ENCODE results near the gene MSANTD7. TPM values are rescaled to one million over a fixed set of nuclear protein-coding genes. Genes with fewer than 3 reads are reported as not detected.
A peak's percentile ranks its signal among the peaks of the same experiment; 100 is the strongest.

The MSANTD7 gene
- total RNA-seq, 4 donors from 2014 or later, result 11.5 to 19.8 (median 14.0) TPM

DNA sequence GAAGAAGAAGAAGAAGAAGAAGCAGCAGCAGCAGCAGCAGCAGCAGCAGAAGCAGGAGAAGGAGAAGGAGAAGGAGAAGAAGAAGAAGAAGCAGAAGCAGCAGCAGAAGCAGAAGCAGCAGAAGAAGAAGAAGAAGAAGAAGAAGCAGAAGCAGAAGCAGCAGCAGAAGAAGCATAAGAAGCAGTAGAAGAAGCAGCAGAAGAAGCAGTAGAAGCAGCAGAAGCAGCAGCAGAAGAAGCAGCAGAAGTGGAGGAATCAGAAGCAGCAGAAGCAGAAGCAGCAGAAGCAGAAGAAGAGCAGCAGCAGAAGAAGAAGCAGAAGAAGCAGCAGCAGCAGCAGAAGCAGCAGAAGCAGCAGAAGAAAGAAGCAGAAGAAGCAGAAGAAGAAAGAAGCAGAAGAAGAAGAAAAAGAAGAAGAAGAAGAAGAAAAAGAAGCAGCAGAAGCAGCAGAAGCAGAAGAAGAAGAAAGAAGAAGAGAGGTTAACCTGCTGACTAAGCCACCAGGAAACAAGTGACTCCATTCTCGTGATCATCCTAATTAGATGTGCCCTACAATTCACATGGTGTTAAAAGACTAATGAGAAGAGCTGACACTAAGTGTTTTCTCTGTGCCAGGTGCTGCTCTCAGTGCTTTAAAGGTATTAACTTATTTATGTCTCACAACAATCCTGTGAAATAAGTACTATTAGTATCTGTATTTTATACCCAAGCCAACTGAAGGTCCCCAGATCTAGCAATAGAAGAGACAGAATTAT lies 11.9 kb upstream of the MSANTD7 start:
- no peaks in the 10 kb centered on the region for H3K36me3 ChIP-seq
- intact Hi-C loops (cut with DNase I; ENCODE audit: low total_unique reads), result loop anchor here (10.0 kb wide), 2 partner anchors 281 to 321 kb away; no protein-coding TSS in a partner anchor
- H3K4me1 ChIP-seq, result peaks cover 0 to 13% (median 0%) of the 10 kb centered on the region in 4 donors
- TF ChIP-seq, protein P1, sequence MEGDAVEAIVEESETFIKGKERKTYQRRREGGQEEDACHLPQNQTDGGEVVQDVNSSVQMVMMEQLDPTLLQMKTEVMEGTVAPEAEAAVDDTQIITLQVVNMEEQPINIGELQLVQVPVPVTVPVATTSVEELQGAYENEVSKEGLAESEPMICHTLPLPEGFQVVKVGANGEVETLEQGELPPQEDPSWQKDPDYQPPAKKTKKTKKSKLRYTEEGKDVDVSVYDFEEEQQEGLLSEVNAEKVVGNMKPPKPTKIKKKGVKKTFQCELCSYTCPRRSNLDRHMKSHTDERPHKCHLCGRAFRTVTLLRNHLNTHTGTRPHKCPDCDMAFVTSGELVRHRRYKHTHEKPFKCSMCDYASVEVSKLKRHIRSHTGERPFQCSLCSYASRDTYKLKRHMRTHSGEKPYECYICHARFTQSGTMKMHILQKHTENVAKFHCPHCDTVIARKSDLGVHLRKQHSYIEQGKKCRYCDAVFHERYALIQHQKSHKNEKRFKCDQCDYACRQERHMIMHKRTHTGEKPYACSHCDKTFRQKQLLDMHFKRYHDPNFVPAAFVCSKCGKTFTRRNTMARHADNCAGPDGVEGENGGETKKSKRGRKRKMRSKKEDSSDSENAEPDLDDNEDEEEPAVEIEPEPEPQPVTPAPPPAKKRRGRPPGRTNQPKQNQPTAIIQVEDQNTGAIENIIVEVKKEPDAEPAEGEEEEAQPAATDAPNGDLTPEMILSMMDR (IDR thresholded peaks at IDR 0.05), result no peak
- TF ChIP-seq POLR2A (IDR thresholded peaks at IDR 0.05) (no peak), POLR2AphosphoS5 (IDR thresholded peaks at IDR 0.05) (no peak), EP300 (IDR thresholded peaks at IDR 0.05; ENCODE audit: low read depth) (no peak)
- 63 to 67% methylated on average over 1 of the region's 1 CpG for whole genome bisulfite sequencing, 2 donors (ENCODE audit: low coverage in 1 of 2)
- no peak overlapping the region for H3K4me3 ChIP-seq
- DNase-seq, result no peak
- no peak overlapping the region for H3K27ac ChIP-seq
- H3K9me3 ChIP-seq, result no peaks in the 10 kb centered on the region
- in situ Hi-C loops (cut with MboI; ENCODE audit: low pct_ligation_motif_present in 1 of 4, low pct_unique_long_range_greater_than_20kb in 1 of 4, low sequenced_read_pairs in 3 of 4), result loop anchor here in 2 of 4 donors (10.0 to 25.0 kb wide), 2 partner anchors 136 to 321 kb away; partner anchors contain the start of genes DCLRE1C (in 1 of the 2) and MEIG1 (in 1 of the 2)
- no peaks in the 10 kb centered on the region for H3K27me3 ChIP-seq

DNA sequence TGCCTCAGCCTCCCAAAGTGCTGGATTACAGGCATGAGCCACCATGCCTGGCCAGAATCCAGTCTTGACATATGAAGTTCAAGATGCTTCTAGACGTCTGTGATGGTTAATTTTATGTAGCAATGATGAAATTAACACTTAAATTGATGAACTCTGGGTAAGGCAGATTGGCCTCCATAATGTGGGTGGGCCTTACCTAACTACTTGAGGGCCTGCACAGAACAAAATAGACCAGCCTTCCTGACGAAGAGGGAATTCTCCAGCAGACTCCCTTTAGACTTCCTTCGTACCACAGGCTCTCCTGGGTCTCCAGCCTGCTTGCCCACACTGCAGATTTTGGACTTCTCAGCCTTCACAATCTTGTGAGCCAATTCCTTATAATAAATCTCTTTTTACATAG lies 5.0 kb upstream of the MSANTD7 start:
- no peaks in the 10 kb centered on the region for H3K27me3 ChIP-seq
- no peaks in the 10 kb centered on the region for H3K9me3 ChIP-seq
- 70 to 74% methylated on average over 3 of the region's 3 CpGs for WGBS, 2 donors (ENCODE audit: low coverage in 1 of 2)
- intact Hi-C loops (cut with DNase I; ENCODE audit: low total_unique reads) (no loop called here), in situ Hi-C loops (cut with MboI; ENCODE audit: low pct_ligation_motif_present in 1 of 4, low pct_unique_long_range_greater_than_20kb in 1 of 4, low sequenced_read_pairs in 3 of 4) (loop anchor here in 1 of 4 donors (25.0 kb wide), 1 partner anchor 129 kb away; the partner anchor contains the start of genes DCLRE1C and MEIG1)
- no peak overlapping the region for H3K27ac ChIP-seq
- H3K4me3 ChIP-seq, result no peak overlapping the region
- DNase-seq, result no peak
- TF ChIP-seq, protein P1 (IDR thresholded peaks at IDR 0.05), result no peak
- TF ChIP-seq POLR2AphosphoS5 (IDR thresholded peaks at IDR 0.05), result no peak
- no peak for TF ChIP-seq EP300 (IDR thresholded peaks at IDR 0.05; ENCODE audit: low read depth)
- TF ChIP-seq POLR2A (IDR thresholded peaks at IDR 0.05), result no peak
- H3K4me1 ChIP-seq, result peaks cover 0 to 20% (median 10%) of the 10 kb centered on the region in 4 donors
- no peaks in the 10 kb centered on the region for H3K36me3 ChIP-seq

DNA sequence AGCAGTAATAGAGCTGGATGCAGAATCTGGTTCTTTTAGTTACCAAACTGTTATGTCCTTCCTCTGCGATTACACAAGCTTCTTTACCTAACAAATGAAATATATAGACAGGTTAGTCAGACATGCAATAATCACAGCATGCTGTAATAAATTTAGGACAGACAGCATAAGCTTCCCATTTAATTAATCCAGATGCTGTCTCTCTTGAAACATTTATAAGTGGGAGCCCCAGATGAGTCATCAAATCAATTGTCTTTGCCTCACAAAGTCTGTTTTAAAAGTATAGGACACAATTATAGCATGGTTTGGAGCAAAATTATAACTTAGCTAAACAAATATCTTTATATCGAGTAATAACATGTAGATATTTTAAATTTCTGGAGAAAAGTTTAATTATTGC lies 1.9 kb upstream of the MSANTD7 start:
- DNase-seq, result no peak
- in situ Hi-C loops (cut with MboI; ENCODE audit: low pct_ligation_motif_present in 1 of 4, low pct_unique_long_range_greater_than_20kb in 1 of 4, low sequenced_read_pairs in 3 of 4) (loop anchor here in 1 of 4 donors (25.0 kb wide), 1 partner anchor 126 kb away; the partner anchor contains the start of genes DCLRE1C and MEIG1), intact Hi-C loops (cut with DNase I; ENCODE audit: low total_unique reads) (no loop called here)
- H3K9me3 ChIP-seq, result no peaks in the 10 kb centered on the region
- H3K4me3 ChIP-seq, result no peak overlapping the region
- H3K27ac ChIP-seq, result peak overlapping the region in 3 of 4 donors; percentile 95 to 98 (median 95)
- peaks cover 0 to 34% (median 21%) of the 10 kb centered on the region in 4 donors for H3K4me1 ChIP-seq
- H3K27me3 ChIP-seq, result no peaks in the 10 kb centered on the region
- no peak for TF ChIP-seq POLR2A (IDR thresholded peaks at IDR 0.05)
- TF ChIP-seq EP300 (IDR thresholded peaks at IDR 0.05; ENCODE audit: low read depth), result no peak
- TF ChIP-seq, protein P1 (IDR thresholded peaks at IDR 0.05), result no peak
- TF ChIP-seq POLR2AphosphoS5 (IDR thresholded peaks at IDR 0.05), result no peak
- 96 to 97% methylated on average over 2 of the region's 2 CpGs for WGBS, 2 donors (ENCODE audit: low coverage in 1 of 2)
- H3K36me3 ChIP-seq, result no peaks in the 10 kb centered on the region

DNA sequence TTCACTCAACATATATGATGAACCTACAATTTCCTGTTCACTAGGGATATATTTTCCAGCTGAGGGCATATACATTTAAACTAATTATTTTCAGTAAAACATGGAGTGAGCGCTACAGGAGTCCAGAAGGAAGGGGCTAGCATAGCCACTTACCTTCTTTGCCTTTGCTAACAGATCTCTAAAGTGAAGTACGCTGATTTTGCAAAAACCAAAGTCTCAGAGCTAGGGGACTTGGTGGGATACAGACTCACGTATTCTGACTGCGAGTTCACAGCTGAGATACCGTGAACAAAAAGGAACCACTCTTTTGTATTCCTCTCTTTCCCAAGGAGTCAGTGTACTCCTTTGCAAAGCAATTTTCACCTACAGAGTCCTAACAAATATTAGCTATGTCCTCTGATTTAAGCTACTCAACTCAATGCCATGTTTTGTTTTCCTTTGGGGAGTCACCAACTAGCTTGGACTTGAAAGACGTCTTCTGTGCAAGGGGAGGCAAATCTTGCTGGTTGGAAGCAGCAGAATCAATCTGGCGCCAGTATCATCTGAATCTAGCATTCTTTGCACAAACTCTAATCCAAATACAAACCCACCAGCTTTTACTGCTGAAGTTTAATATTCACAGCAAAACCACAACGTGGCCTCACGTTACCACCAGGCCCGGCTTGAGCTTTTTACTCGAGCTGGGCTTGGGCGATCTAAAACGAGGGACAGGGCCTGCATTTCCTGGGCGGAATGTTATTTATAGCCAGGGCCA lies 926 bp upstream of the MSANTD7 start:
- intact Hi-C loops (cut with DNase I; ENCODE audit: low total_unique reads), result no loop called here
- H3K27ac ChIP-seq, result peak overlapping the region; percentile 95 to 98 (median 96)
- peaks cover 0 to 9% (median 2%) of the 10 kb centered on the region in 4 donors for H3K36me3 ChIP-seq
- DNase-seq, result no peak
- peak overlapping the region; percentile 52 to 98 (median 88) for H3K4me3 ChIP-seq
- no peaks in the 10 kb centered on the region for H3K9me3 ChIP-seq
- peaks cover 0 to 34% (median 21%) of the 10 kb centered on the region in 4 donors for H3K4me1 ChIP-seq
- 30 to 43% methylated on average over 9 to 14 of the region's 14 CpGs for WGBS, 2 donors (ENCODE audit: low coverage in 1 of 2)
- in situ Hi-C loops (cut with MboI; ENCODE audit: low pct_ligation_motif_present in 1 of 4, low pct_unique_long_range_greater_than_20kb in 1 of 4, low sequenced_read_pairs in 3 of 4), result loop anchor here in 1 of 4 donors (25.0 kb wide), 1 partner anchor 125 kb away; the partner anchor contains the start of genes DCLRE1C and MEIG1
- H3K27me3 ChIP-seq, result no peaks in the 10 kb centered on the region
- TF ChIP-seq, protein P1 (IDR thresholded peaks at IDR 0.05), result no peak
- TF ChIP-seq POLR2AphosphoS5 (IDR thresholded peaks at IDR 0.05) (no peak), POLR2A (IDR thresholded peaks at IDR 0.05) (no peak)
